Heart left ventricle (tissue), 13 donors: ENCODE data around the gene IRX6.

ENCODE experiments used
- CTCF ChIP-seq, 12 donors: fragments of 200-600 bp; sonication (generic) in 4 of 12; IDR thresholded peaks; one replicate each; pipeline versions ENCODE4 v1.5.0 to v1.8.0; 2018 to 2022; ENCODE audit warnings: antibody characterized with exemption in 12 of 12, mild to moderate bottlenecking in 5 of 12
- POLR2A ChIP-seq, 2 donors: fragments of 450-650 bp; IDR thresholded peaks; one replicate each; pipeline ENCODE4 v1.6.1; 2017; ENCODE audit warnings: antibody characterized with exemption in 2 of 2, mild to moderate bottlenecking in 2 of 2, moderate library complexity in 2 of 2
- donor health status: ischemic (EF 13 %, LVEDD 7.1; RV severe dilation, severe dysfunction).
- donor health status: DM: no; HTN: yes; CAD: no.
- donor health status: DM: no; HTN: no; CAD: no.
- donor health status: ischemic (EF 25% LVEDD 6.9; RV normal size, moderate dysfunction).
- donor health status: ischemic (EF 25% LVEDD 5.7; RV mildly dilated, moderate dysfunction).
- donor health status: ischemic (EF 35%, LVEDD 5.7; RV mildly dilated, moderate dysfunction).
- donor health status: nonischemic (EF 11% LVEDD 7.7; RV severe dilation, severe dysfunction).
- donor health status: DM: yes; HTN: yes; CAD: no.
- donor health status: PGD.
- donor health status: ischemic (EF 29% LVEDD 5.4; RV normal size, mild dysfunction).
- donor health status: nonischemic (EF 23%, LVEDD 6.1; RV moderate dilation, normal function).

GRCh38 chr16:55340445-55340844 lies 16.4 kb downstream of the IRX6 start:
- no peak for TF ChIP-seq CTCF (IDR thresholded peaks at IDR 0.05)
- no peak for TF ChIP-seq POLR2A (IDR thresholded peaks at IDR 0.05)
